Measurements from ENCODE around the gene SRPK2.

The SRPK2 gene

DNA sequence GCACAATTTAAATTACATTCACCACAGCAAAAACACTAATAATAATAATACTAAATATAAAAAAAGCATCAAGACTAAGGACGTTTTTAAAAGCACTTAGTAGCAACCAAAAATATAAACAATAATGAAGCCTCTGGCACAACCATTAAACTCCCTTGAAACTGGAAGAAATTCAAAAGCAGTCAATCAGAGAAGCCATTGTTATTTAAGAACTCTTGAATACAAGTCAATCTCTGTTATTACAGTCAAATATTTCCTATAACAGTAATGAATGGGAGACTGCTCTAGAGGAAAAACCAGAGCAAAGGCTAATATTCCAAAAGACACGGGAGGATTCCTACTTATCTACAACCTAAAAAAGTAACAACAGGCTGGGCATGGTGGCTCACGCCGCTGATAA, 210.5 kb downstream of the SRPK2 start:
- H3K4me1 ChIP-seq, result peaks cover 7% of the 10 kb centered on the region; the same call in 1 of the 2 replicates
- H3K9me3 ChIP-seq, result 0 out of 2 replicates have a peak, but pooled peaks cover 2% of the 10 kb centered on the region
- H3K36me3 ChIP-seq (replicated peaks), result no peaks in the 10 kb centered on the region
- peak in 1 of 2 experiments; percentile 65 for DNase-seq (ENCODE audit: low spot score in 2 of 2)
- H3K27me3 ChIP-seq (ENCODE audit: low read depth), result no peaks in the 10 kb centered on the region
- in situ Hi-C loops (cut with MboI; ENCODE audit: low sequenced_read_pairs), result no loop called here
- H3K4me3 ChIP-seq, result no peak overlapping the region

DNA sequence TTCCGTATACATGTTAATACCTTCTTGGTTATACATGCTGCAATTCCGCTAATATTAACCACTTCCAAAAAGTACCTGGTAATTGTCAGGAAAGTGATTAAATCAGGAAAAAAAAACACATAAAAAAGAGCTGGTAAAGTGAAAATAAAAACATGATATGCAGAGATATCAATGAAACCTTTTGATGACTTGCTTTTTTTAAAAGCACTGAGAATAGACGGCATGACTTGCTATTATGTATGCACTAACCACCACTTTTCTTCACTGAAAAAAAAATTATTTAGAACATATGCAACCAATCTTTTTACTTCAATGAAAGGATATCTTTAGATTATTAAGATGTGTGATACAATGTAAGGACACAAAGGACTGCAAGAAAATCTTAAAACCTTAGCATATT, 211.7 kb downstream of the SRPK2 start:
- in situ Hi-C loops (cut with MboI; ENCODE audit: low sequenced_read_pairs), result no loop called here
- H3K4me1 ChIP-seq, result peaks cover 7% of the 10 kb centered on the region; the same call in 1 of the 2 replicates

DNA sequence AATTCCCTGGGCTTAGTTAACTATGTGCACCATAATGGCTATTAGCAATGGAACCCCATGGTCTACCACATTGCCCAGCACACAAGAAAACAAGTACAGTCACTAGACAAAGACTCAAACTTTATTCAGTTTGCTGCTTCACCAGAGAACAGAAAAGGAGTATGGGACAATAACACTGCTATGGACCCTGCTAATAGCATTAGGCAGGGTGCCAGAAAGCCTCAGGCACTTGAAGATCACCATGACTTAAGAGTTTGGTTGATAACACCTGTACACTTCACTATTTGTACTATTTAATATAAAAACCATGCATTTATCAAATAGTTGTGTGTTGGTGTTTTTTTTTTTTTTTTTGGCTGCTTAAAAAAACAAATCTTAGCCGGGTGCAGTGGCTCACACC, 215.1 kb downstream of the SRPK2 start:
- no peaks in the 10 kb centered on the region for H3K9me3 ChIP-seq
- H3K4me3 ChIP-seq, result no peak overlapping the region
- DNase-seq (ENCODE audit: low spot score in 2 of 2), result peak; percentile 22 to 67
- peaks cover 6% of the 10 kb centered on the region; the same call in 1 of the 2 replicates for H3K4me1 ChIP-seq
- no peaks in the 10 kb centered on the region for H3K36me3 ChIP-seq (replicated peaks)
- H3K27me3 ChIP-seq (ENCODE audit: low read depth), result no peaks in the 10 kb centered on the region
- in situ Hi-C loops (cut with MboI; ENCODE audit: low sequenced_read_pairs), result no loop called here

More for the DNA sequence above, 211.7 kb downstream of the SRPK2 start:
- H3K9me3 ChIP-seq, result 0 out of 2 replicates have a peak, but pooled peaks cover 2% of the 10 kb centered on the region
- no peaks in the 10 kb centered on the region for H3K36me3 ChIP-seq (replicated peaks)
- DNase-seq (ENCODE audit: low spot score in 2 of 2), result no peak
- H3K4me3 ChIP-seq, result no peak overlapping the region
- H3K27me3 ChIP-seq (ENCODE audit: low read depth), result no peaks in the 10 kb centered on the region

DNA sequence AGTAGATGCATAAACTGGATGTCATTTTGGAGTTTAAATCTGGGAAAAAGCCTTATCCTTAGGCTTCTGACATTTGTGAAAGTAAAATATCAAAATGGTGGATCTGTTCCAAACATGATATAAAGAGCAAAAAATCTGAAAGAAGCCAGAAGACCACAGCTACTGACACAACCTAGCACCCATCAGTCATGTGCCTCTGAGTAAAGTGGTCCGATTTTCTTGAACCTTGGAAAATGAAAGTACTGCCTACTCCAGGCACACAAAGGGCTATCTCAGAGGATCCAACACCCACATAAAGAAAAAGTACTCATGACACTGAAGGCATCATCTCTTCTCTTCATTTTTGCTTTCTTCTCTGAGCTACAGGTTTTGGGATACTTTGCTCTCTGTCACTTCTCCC, 224.0 kb downstream of the SRPK2 start:
- H3K27me3 ChIP-seq (ENCODE audit: low read depth), result no peaks in the 10 kb centered on the region
- peaks cover 22% of the 10 kb centered on the region for H3K36me3 ChIP-seq (replicated peaks)
- no peaks in the 10 kb centered on the region for H3K9me3 ChIP-seq
- H3K4me3 ChIP-seq, result no peak overlapping the region
- no peaks in the 10 kb centered on the region for H3K4me1 ChIP-seq
- in situ Hi-C loops (cut with MboI; ENCODE audit: low sequenced_read_pairs), result no loop called here
- no peak for DNase-seq (ENCODE audit: low spot score in 2 of 2)

DNA sequence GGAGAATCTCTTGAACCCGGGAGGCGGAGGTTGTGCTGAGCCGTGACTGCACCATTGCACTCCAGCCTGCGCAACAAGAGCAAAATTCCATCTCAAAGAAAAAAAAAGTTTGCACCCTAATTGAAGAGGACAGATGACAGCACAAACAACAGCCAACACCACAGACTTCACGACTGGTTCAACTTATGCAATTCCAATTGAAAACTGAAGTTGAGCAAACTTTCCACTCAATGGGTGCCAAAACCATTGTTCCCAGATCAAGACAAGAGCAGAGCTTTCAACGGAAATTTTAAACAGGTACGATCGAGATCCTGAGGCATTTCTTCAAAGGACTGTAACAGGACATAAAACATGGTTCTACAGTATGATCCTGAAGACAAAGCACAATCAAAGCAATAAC, 225.0 kb downstream of the SRPK2 start:
- no peaks in the 10 kb centered on the region for H3K9me3 ChIP-seq
- no peaks in the 10 kb centered on the region for H3K27me3 ChIP-seq (ENCODE audit: low read depth)
- H3K4me3 ChIP-seq, result no peak overlapping the region
- in situ Hi-C loops (cut with MboI; ENCODE audit: low sequenced_read_pairs), result no loop called here
- H3K4me1 ChIP-seq, result no peaks in the 10 kb centered on the region
- peaks cover 22% of the 10 kb centered on the region for H3K36me3 ChIP-seq (replicated peaks)
- no peak for DNase-seq (ENCODE audit: low spot score in 2 of 2)

DNA sequence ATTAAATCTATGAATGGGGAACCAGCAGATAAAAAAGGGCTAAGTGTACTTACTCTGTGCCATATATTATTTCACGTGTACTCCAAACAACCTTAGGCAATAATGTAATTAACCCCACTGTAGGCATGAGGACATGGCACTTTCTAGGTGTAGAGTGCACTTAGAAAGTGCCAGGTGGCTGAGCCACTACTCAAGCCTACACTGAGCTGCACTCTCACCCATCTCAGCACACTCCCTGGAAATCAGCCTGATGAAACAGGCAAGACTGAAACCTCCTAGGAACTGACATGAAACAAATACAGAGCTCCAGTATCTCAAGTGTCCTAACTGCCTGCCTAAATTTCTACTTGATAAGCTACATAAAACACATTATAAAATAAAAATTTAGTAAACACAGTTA, 227.4 kb downstream of the SRPK2 start:
- in situ Hi-C loops (cut with MboI; ENCODE audit: low sequenced_read_pairs), result no loop called here
- no peak for DNase-seq (ENCODE audit: low spot score in 2 of 2)
- Histone ChIP-seq H3K9me3 (no peaks in the 10 kb centered on the region), H3K27me3 (ENCODE audit: low read depth) (no peaks in the 10 kb centered on the region), H3K4me3 (no peak overlapping the region), H3K36me3 (replicated peaks) (peaks cover 6% of the 10 kb centered on the region), H3K4me1 (no peaks in the 10 kb centered on the region)

DNA sequence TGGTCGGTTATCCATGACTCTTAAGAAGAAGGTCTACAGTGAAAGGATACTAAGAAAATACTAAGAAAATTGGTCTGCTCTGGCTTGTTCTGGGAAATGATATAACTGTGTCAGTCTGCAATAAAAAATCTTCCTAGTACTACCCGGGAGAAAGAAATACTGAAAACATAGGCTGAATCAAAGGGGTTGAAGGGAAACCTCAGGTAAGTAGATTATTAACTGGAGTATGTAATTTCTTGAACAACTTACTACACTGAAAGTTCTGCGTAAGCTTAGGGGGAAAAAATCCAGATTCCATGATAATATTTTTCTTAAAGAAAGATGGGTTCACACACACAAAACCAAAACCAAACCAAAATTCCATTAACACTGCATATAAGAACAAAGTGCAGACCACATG, 231.4 kb downstream of the SRPK2 start:
- H3K4me1 ChIP-seq, result no peaks in the 10 kb centered on the region
- H3K36me3 ChIP-seq (replicated peaks), result no peaks in the 10 kb centered on the region
- no peak for DNase-seq (ENCODE audit: low spot score in 2 of 2)
- no peaks in the 10 kb centered on the region for H3K9me3 ChIP-seq
- no peak overlapping the region for H3K4me3 ChIP-seq
- in situ Hi-C loops (cut with MboI; ENCODE audit: low sequenced_read_pairs), result no loop called here
- no peaks in the 10 kb centered on the region for H3K27me3 ChIP-seq (ENCODE audit: low read depth)

DNA sequence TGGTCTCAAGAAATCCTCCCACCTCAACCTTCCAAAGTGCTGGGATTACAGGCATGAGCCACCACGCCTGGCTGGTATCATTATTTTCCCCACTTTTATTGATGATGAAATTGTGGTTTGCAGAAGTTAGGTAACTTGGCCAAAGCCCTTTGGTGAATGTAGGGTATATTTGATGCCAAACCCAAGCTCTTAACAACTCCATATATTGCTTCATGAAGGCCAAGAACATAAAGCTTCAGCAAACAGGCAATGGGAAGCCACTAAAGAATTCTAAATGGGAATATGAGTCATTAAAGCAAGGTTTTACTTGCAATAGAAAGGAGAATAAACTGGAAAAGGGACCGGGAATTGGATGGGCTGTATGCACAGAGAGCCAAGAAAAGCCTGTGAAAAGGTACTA, 232.0 kb downstream of the SRPK2 start:
- in situ Hi-C loops (cut with MboI; ENCODE audit: low sequenced_read_pairs), result no loop called here
- no peak for DNase-seq (ENCODE audit: low spot score in 2 of 2)
- Histone ChIP-seq H3K9me3 (no peaks in the 10 kb centered on the region), H3K36me3 (replicated peaks) (no peaks in the 10 kb centered on the region), H3K4me3 (no peak overlapping the region), H3K27me3 (ENCODE audit: low read depth) (no peaks in the 10 kb centered on the region), H3K4me1 (no peaks in the 10 kb centered on the region)

DNA sequence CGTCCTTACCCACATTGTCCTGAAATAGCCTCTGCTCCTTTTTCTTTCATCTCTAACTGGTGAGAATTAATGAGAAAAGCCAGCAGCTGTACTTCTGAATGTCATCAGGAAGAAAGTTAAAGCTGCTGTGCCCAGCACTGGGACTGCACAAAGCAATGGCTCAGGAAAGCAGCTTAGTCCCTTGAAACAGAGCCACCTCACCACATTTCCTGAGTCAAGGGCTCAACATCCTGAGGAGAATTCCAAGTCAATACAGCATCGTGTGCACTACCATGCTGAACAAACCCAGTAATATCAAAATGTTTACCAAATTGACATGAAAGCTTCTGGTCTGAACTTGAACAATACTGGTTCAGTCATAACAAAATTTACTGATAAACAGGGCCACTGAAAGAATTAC, 234.6 kb downstream of the SRPK2 start:
- no peaks in the 10 kb centered on the region for H3K27me3 ChIP-seq (ENCODE audit: low read depth)
- no peak for DNase-seq (ENCODE audit: low spot score in 2 of 2)
- H3K4me1 ChIP-seq, result no peaks in the 10 kb centered on the region
- in situ Hi-C loops (cut with MboI; ENCODE audit: low sequenced_read_pairs), result no loop called here
- no peaks in the 10 kb centered on the region for H3K9me3 ChIP-seq
- H3K36me3 ChIP-seq (replicated peaks), result no peaks in the 10 kb centered on the region
- no peak overlapping the region for H3K4me3 ChIP-seq

DNA sequence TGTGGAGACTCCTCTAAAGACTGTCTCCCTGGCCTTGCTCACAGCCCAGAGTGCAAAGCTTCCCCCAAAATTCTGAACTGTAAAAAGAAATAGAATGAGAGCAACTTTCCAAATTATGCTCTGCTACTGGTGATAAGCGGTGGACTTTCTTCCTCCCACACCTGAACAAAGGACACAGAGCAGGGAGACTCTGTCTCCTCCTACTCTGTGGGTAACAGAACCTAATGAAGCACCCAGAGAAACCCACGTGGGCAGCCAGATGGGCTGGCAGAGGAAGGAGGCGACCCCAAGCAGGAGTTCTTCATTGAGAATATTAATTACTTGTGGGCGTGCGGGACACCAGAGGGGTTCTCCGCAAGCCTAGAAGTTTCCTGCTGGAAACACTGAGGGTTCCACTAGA, 235.2 kb downstream of the SRPK2 start:
- H3K36me3 ChIP-seq (replicated peaks), result no peaks in the 10 kb centered on the region
- no peaks in the 10 kb centered on the region for H3K9me3 ChIP-seq
- no peak overlapping the region for H3K4me3 ChIP-seq
- no peaks in the 10 kb centered on the region for H3K4me1 ChIP-seq
- H3K27me3 ChIP-seq (ENCODE audit: low read depth), result no peaks in the 10 kb centered on the region
- no peak for DNase-seq (ENCODE audit: low spot score in 2 of 2)
- in situ Hi-C loops (cut with MboI; ENCODE audit: low sequenced_read_pairs), result no loop called here

DNA sequence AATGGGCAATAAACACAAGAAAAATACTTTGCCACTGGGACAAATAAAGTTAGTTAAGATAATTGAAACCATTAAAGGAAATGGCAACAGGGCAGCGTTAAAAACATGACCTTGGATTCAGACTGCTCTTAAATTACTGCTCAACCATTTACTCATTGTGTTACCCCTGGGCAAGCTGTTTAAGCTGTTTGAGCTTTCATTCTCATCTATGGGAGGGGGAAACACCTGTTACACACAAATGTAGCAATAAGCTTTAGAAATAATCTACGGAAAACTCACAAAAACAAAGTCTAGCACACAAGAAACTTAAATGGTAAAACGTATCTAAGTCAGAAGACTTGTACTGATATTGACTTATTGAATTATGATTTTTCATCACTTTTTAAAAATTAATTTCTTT, 237.6 kb downstream of the SRPK2 start:
- Histone ChIP-seq H3K36me3 (replicated peaks) (no peaks in the 10 kb centered on the region), H3K4me1 (no peaks in the 10 kb centered on the region)
- in situ Hi-C loops (cut with MboI; ENCODE audit: low sequenced_read_pairs), result no loop called here

DNA sequence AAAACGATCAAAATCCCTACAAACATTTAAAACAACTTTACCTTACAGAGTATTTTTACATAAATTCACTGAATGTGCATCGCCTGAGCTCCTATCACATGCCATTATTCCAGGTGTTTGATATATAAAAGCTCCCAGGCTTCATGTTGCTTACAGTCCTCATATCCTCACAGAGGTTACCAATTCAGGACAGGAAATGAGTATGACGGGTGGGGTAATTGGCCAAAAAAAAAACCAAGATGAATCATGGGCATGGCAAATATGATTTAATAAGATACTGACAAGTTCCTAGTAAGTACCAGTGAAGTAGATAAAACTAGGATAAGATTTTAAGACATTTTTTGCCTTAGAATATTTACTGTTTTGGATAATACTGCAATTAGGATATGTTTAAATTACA, 238.9 kb downstream of the SRPK2 start:
- DNase-seq (ENCODE audit: low spot score in 2 of 2), result no peak
- H3K4me1 ChIP-seq, result no peaks in the 10 kb centered on the region
- H3K36me3 ChIP-seq (replicated peaks), result no peaks in the 10 kb centered on the region
- H3K27me3 ChIP-seq (ENCODE audit: low read depth), result no peaks in the 10 kb centered on the region
- H3K9me3 ChIP-seq, result no peaks in the 10 kb centered on the region
- H3K4me3 ChIP-seq, result no peak overlapping the region
- in situ Hi-C loops (cut with MboI; ENCODE audit: low sequenced_read_pairs), result no loop called here

More for the DNA sequence above, 237.6 kb downstream of the SRPK2 start:
- H3K4me3 ChIP-seq, result no peak overlapping the region
- DNase-seq (ENCODE audit: low spot score in 2 of 2), result no peak
- no peaks in the 10 kb centered on the region for H3K27me3 ChIP-seq (ENCODE audit: low read depth)
- no peaks in the 10 kb centered on the region for H3K9me3 ChIP-seq

DNA sequence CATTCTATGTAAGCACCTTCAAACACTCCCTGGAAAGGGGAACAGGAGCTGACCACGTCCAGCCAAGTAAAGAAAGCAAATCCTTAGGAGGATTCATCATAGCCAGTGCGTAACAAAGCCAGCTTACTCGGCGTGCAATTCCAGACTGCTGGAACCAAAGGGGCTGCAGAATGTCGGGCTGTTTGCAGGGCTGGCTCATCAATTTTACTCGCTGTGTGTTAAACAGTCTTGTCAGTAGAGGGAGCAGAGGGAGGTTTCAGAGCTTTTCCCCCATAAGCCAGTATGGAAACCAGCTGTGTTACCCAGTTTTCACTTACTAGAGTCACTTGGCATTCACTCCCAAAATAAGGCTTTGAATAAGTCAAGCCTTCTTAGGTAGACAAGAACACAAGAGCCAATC, 247.7 kb downstream of the SRPK2 start:
- no peaks in the 10 kb centered on the region for H3K4me1 ChIP-seq
- in situ Hi-C loops (cut with MboI; ENCODE audit: low sequenced_read_pairs), result no loop called here
- H3K36me3 ChIP-seq (replicated peaks), result peaks cover 17% of the 10 kb centered on the region
- DNase-seq (ENCODE audit: low spot score in 2 of 2), result peak; percentile 18 to 21
- H3K27me3 ChIP-seq (ENCODE audit: low read depth), result no peaks in the 10 kb centered on the region
- H3K4me3 ChIP-seq, result no peak overlapping the region
- no peaks in the 10 kb centered on the region for H3K9me3 ChIP-seq

DNA sequence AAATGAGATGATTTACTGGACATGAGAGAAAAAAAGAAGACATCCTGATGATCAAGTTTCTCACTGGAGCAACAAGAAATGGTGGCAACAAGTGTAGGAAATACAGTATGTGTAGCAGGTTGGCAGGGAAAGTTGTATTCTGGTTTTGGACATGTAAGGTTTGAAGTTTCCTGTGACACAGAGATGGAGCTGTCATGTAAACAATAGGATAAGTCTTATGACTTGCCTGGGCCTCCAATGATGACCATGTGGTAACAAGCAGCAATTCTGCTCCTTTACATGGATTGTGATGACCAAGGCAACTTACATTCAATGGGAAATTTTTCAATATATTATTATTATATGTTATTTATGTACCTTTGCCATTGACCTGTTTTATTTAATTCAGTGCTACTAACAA, 249.3 kb downstream of the SRPK2 start:
- no peak for DNase-seq (ENCODE audit: low spot score in 2 of 2)
- Histone ChIP-seq H3K4me1 (no peaks in the 10 kb centered on the region), H3K27me3 (ENCODE audit: low read depth) (no peaks in the 10 kb centered on the region), H3K4me3 (no peak overlapping the region), H3K36me3 (replicated peaks) (peaks cover 17% of the 10 kb centered on the region), H3K9me3 (no peaks in the 10 kb centered on the region)
- in situ Hi-C loops (cut with MboI; ENCODE audit: low sequenced_read_pairs), result no loop called here

DNA sequence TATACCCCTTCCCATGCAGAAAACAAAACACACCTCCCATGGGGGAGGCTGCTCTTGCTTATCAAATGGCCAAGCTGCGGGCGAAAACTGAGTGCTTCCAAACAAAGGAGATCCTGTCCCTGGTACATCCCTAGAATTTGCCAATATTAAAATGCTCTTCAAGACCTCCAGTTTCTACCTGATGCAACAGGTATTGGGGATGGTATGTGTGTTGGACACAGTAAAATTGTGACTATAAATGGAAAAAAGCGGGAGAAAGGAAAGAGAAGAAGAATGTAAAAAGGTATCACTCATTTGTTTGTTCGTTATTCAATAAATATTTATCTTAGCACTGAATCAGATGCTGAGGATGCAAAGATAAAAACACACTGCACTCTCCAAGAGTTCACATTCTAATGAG, 250.8 kb downstream of the SRPK2 start:
- Histone ChIP-seq H3K4me1 (no peaks in the 10 kb centered on the region), H3K4me3 (no peak overlapping the region), H3K9me3 (no peaks in the 10 kb centered on the region), H3K36me3 (replicated peaks) (peaks cover 17% of the 10 kb centered on the region), H3K27me3 (ENCODE audit: low read depth) (no peaks in the 10 kb centered on the region)
- in situ Hi-C loops (cut with MboI; ENCODE audit: low sequenced_read_pairs), result no loop called here
- no peak for DNase-seq (ENCODE audit: low spot score in 2 of 2)
